GM21529 (cell line): ENCODE data around the gene FNBP1L.
"Not testable (repeated sequence)": the region's sequence is repeated elsewhere in the genome, so short reads cannot be mapped to it uniquely, and the experiment has no call there.

Experiments used
- ATAC-seq: cut with Tn5 transposase; IDR thresholded peaks from one replicate; pipeline ENCODE4 v1.9.1; 2021; ENCODE audit not compliant: unreplicated experiment

The FNBP1L gene

GRCh38 chr1:93526431-93526830, 78.5 kb downstream of the FNBP1L start:
- ATAC-seq = no peak

GRCh38 chr1:93528412-93528811, 80.5 kb downstream of the FNBP1L start:
- no peak for ATAC-seq

- no peak for ATAC-seq
Observed at GRCh38 chr1:93531193-93531592, 83.3 kb downstream of the FNBP1L start.

GRCh38 chr1:93532780-93533378, 85.0 kb downstream of the FNBP1L start:
- no peak for ATAC-seq

- no peak for ATAC-seq
Observed at GRCh38 chr1:93533677-93534076, 85.8 kb downstream of the FNBP1L start.

- no peak for ATAC-seq
Observed at GRCh38 chr1:93537396-93537795, 89.5 kb downstream of the FNBP1L start.

GRCh38 chr1:93537924-93538323, 90.0 kb downstream of the FNBP1L start:
- ATAC-seq = no peak

- ATAC-seq = no peak
Observed at GRCh38 chr1:93541045-93541444, 93.1 kb downstream of the FNBP1L start.

GRCh38 chr1:93542398-93542797, 94.5 kb downstream of the FNBP1L start:
- ATAC-seq = no peak

GRCh38 chr1:93546162-93546863, 98.4 kb downstream of the FNBP1L start:
- ATAC-seq = no peak

GRCh38 chr1:93549131-93549530, 101.2 kb downstream of the FNBP1L start:
- ATAC-seq = no peak

GRCh38 chr1:93549811-93550210, 101.9 kb downstream of the FNBP1L start:
- ATAC-seq = no peak

GRCh38 chr1:93552741-93553455, 105.0 kb downstream of the FNBP1L start:
- no peak for ATAC-seq

GRCh38 chr1:93553886-93554490, 106.1 kb downstream of the FNBP1L start:
- ATAC-seq = not testable (repeated sequence)

- no peak for ATAC-seq
Observed at GRCh38 chr1:93554883-93555872, 107.3 kb downstream of the FNBP1L start.

- ATAC-seq = no peak
Observed at GRCh38 chr1:93556291-93556690, 108.4 kb downstream of the FNBP1L start.

GRCh38 chr1:93559045-93559444, 111.1 kb downstream of the FNBP1L start:
- no peak for ATAC-seq

- no peak for ATAC-seq
Observed at GRCh38 chr1:93559695-93560094, 111.8 kb downstream of the FNBP1L start.

GRCh38 chr1:93565496-93566206, 117.7 kb downstream of the FNBP1L start:
- ATAC-seq = no peak

GRCh38 chr1:93566227-93566626, 118.3 kb downstream of the FNBP1L start:
- ATAC-seq = no peak
